K562 (cell line): ENCODE results near the gene MPHOSPH9. TPM values are rescaled to one million over a fixed set of nuclear protein-coding genes. Genes with fewer than 3 reads are reported as not detected.

ENCODE experiments used
- CBX1 ChIP-seq: sonication (generic); IDR thresholded peaks from 2 replicates; pipeline ENCODE4 v1.6.1; 2016; ENCODE audit warnings: antibody characterized with exemption, low read depth, mild to moderate bottlenecking
- CCNT2 ChIP-seq: IDR thresholded peaks from 2 replicates; pipeline ENCODE4 v1.6.1; 2011; ENCODE audit warnings: borderline replicate concordance, low read depth, mild to moderate bottlenecking, moderate library complexity, mixed read lengths, low read length; ENCODE audit not compliant: insufficient read length; ENCODE audit errors: extremely low read depth
- CEBPB ChIP-seq: fragments of 450-650 bp; IDR thresholded peaks from 2 replicates; pipeline ENCODE4 v1.6.1; 2016; ENCODE audit warnings: missing genetic modification characterization, missing compliant biosample characterization
- GABPA ChIP-seq: fragments of 200-800 bp; sonication (Bioruptor generic); conservative IDR thresholded peaks from 2 replicates; pipeline ENCODE4 v1.6.1; 2016; ENCODE audit warnings: low read depth, missing genetic modification characterization, missing compliant biosample characterization
- HNRNPK ChIP-seq: fragments of 200-400 bp; formaldehyde crosslinking; IDR thresholded peaks from one replicate; pipeline ENCODE4 v1.6.1; 2018; ENCODE audit warnings: mild to moderate bottlenecking, low read depth, low read length; ENCODE audit not compliant: poor library complexity, severe bottlenecking
- NFATC3 ChIP-seq: fragments of 450-650 bp; IDR thresholded peaks from 2 replicates; pipeline ENCODE4 v1.6.1; 2017; ENCODE audit warnings: mild to moderate bottlenecking
- PHB ChIP-seq: fragments of 250-450 bp; sonication (Bioruptor Pico); IDR thresholded peaks from 2 replicates; pipeline ENCODE4 v1.5.0; 2021
- RBBP5 ChIP-seq: fragments of 200-600 bp; sonication (generic); IDR thresholded peaks from 2 replicates; pipeline ENCODE4 v1.6.1; 2012; ENCODE audit warnings: borderline replicate concordance, mild to moderate bottlenecking, low read length, control low read depth, inconsistent platforms; ENCODE audit not compliant: insufficient read depth, poor library complexity, severe bottlenecking
- RFX7 ChIP-seq: fragments of 250-450 bp; sonication (Bioruptor Pico); IDR thresholded peaks from 2 replicates; pipeline ENCODE4 v1.5.1; 2021; ENCODE audit warnings: mild to moderate bottlenecking
- TSC22D4 ChIP-seq: fragments of 450-650 bp; IDR thresholded peaks from 2 replicates; pipeline ENCODE4 v1.6.1; 2016; ENCODE audit warnings: missing genetic modification characterization, missing biosample characterization, control low read depth
- ZFX ChIP-seq: sonication (generic); formaldehyde crosslinking; IDR thresholded peaks from 2 replicates; pipeline ENCODE4 v1.8.0; 2022; ENCODE audit warnings: mild to moderate bottlenecking, missing genetic modification reagents, moderate library complexity
- ZNF146 ChIP-seq: IDR thresholded peaks from one replicate; pipeline ENCODE4 v1.6.1; 2018; ENCODE audit warnings: missing compliant biosample characterization; ENCODE audit not compliant: unreplicated experiment
- ZNF384 ChIP-seq: IDR thresholded peaks from 2 replicates; pipeline ENCODE4 v1.6.1; 2012; ENCODE audit warnings: low read depth, low read length, improper control_type of control experiment
- ZNF431 ChIP-seq: sonication (generic); formaldehyde crosslinking; IDR thresholded peaks from 2 replicates; pipeline ENCODE4 v1.8.0; 2022; ENCODE audit warnings: mild to moderate bottlenecking, missing genetic modification reagents
- ZNF551 ChIP-seq: fragments of 250-450 bp; sonication (Bioruptor Pico); IDR thresholded peaks from 2 replicates; pipeline ENCODE4 v1.5.0; 2021; ENCODE audit warnings: mild to moderate bottlenecking, moderate library complexity
- ZNF57 ChIP-seq: fragments of 450-650 bp; formaldehyde crosslinking; IDR thresholded peaks from 2 replicates; pipeline ENCODE4 v1.4.0; 2020; ENCODE audit warnings: mild to moderate bottlenecking, moderate library complexity
- ZNF586 ChIP-seq: fragments of 450-650 bp; formaldehyde crosslinking; conservative IDR thresholded peaks from 2 replicates; pipeline ENCODE4 v1.4.0; 2020; ENCODE audit warnings: mild to moderate bottlenecking, moderate library complexity
- ZNF717 ChIP-seq: fragments of 250-450 bp; sonication (Bioruptor Pico); IDR thresholded peaks from 2 replicates; pipeline ENCODE4 v1.5.0; 2021
- polyA plus RNA-seq, 8 experiments: library from polyadenylated mRNA; depleted of rRNA in 4 of 8; stranded (reverse) in 5 of 8; unstranded in 3 of 8; fragments of >200 nt; fragmentation: Nextera tagmentation in 2 of 8; fragmentation: Illumina TruSeq in 1 of 8; extraction: Ambion mirVana in 2 of 8; extraction: Trizol in 1 of 8; gene quantifications; 2 replicates each; pipeline versions ENCODE4 v1.2.1 to v1.2.3, GENCODE V29; 2011 to 2014; ENCODE audit warnings: inconsistent platforms in 1 of 8, missing spikeins in 1 of 8
- total RNA-seq, 7 experiments: library from RNA; depleted of rRNA in 6 of 7; stranded (reverse); fragments of >200 nt in 6 of 7; fragmentation: Illumina TruSeq in 2 of 7; extraction: Trizol in 2 of 7; gene quantifications; 2 replicates each; pipeline versions ENCODE4 v1.2.1 to v1.2.3, GENCODE V29; 2011 to 2021; ENCODE audit warnings: low replicate concordance in 1 of 7
- TF ChIP-seq, protein P1 (sequence below): fragments of 250-450 bp; sonication (Bioruptor Pico); IDR thresholded peaks from 2 replicates; pipeline ENCODE4 v1.5.0; 2020; ENCODE audit warnings: mild to moderate bottlenecking
- TF ChIP-seq, protein P2 (sequence below): fragments of 250-450 bp; sonication (Bioruptor Pico); IDR thresholded peaks from 2 replicates; pipeline ENCODE4 v1.9.0; 2021; ENCODE audit warnings: mild to moderate bottlenecking
- TF ChIP-seq, protein P3 (sequence below): fragments of 200-800 bp; sonication (Bioruptor generic); IDR thresholded peaks from 2 replicates; pipeline ENCODE4 v1.6.1; 2016; ENCODE audit warnings: missing genetic modification characterization, missing compliant biosample characterization
- TF ChIP-seq, protein P4 (sequence below): sonication (generic); formaldehyde crosslinking; IDR thresholded peaks from 2 replicates; pipeline ENCODE4 v1.9.0; 2022; ENCODE audit warnings: mild to moderate bottlenecking, missing genetic modification reagents

Gene MPHOSPH9
- total and polyA plus RNA-seq, 9 of the 15 experiments (the other 6 are each of a cell fraction or from before 2014, with no cell fraction given) = 14.2 to 103 (median 54.5) TPM

DNA sequence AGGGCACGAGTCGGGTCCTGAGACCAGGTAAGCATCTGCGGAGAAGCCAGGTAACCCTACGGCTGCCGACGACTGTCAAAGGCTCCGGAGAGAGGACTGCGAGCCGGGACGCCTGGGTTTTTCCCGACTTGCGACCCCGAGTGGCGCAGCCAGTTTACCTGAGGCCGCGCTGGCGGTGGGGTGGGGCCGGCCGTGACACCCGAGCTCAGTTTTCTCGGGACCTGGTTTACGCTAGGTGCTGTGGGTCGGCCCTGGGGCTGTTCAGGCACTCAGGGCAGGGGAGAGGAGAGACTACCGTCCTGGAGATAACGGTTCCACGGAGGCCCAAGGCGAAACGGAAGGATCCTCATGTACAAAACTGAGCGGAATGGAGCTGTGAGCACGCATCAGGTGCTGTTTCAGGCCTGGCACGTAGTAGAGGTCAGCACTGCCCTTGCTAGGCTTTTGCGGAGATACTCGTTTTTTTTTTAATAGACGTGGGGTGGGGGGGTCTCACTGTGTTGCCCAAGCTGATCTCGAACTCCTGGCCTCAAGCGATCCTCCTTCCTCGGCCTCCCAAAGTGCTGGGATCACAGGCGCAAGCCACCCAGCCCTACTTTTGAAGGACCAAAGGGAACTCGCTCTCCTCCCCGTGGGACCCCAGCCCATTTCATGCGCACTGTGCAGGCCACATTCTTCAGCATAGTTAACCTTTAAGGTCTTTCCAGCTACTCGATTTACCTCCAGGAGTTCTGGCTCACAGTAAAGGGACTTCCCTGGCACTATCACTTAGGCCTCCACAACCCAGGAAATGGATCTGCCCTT, 766 bp upstream of the MPHOSPH9 start (continued):
- TF ChIP-seq CEBPB (tag) (no peak), ZNF717 (CRISPR knock-in tag) (peak; percentile 43; the same call in 1 of the 2 replicates), CCNT2 (no peak), ZNF586 (CRISPR knock-in tag) (no peak), ZNF384 (no peak), NFATC3 (no peak), ZNF431 (no peak; the same call in 1 of the 2 replicates), ZFX (CRISPR knock-in tag) (peak; percentile 51; the same call in 1 of the 2 replicates), RFX7 (CRISPR knock-in tag) (no peak), ZNF57 (CRISPR knock-in tag) (no peak), HNRNPK (no peak), ZNF146 (CRISPR knock-in tag) (no peak), RBBP5 (peak; percentile 73), CBX1 (no peak), ZNF551 (no peak), TSC22D4 (tag) (no peak), PHB (CRISPR knock-in tag) (no peak), GABPA (no peak)
- TF ChIP-seq, protein P1, sequence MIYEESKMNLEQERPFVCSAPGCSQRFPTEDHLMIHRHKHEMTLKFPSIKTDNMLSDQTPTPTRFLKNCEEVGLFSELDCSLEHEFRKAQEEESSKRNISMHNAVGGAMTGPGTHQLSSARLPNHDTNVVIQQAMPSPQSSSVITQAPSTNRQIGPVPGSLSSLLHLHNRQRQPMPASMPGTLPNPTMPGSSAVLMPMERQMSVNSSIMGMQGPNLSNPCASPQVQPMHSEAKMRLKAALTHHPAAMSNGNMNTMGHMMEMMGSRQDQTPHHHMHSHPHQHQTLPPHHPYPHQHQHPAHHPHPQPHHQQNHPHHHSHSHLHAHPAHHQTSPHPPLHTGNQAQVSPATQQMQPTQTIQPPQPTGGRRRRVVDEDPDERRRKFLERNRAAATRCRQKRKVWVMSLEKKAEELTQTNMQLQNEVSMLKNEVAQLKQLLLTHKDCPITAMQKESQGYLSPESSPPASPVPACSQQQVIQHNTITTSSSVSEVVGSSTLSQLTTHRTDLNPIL (CRISPR knock-in tag) = no peak
- TF ChIP-seq, protein P2, sequence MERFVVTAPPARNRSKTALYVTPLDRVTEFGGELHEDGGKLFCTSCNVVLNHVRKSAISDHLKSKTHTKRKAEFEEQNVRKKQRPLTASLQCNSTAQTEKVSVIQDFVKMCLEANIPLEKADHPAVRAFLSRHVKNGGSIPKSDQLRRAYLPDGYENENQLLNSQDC (CRISPR knock-in tag) = no peak
- TF ChIP-seq, protein P3, sequence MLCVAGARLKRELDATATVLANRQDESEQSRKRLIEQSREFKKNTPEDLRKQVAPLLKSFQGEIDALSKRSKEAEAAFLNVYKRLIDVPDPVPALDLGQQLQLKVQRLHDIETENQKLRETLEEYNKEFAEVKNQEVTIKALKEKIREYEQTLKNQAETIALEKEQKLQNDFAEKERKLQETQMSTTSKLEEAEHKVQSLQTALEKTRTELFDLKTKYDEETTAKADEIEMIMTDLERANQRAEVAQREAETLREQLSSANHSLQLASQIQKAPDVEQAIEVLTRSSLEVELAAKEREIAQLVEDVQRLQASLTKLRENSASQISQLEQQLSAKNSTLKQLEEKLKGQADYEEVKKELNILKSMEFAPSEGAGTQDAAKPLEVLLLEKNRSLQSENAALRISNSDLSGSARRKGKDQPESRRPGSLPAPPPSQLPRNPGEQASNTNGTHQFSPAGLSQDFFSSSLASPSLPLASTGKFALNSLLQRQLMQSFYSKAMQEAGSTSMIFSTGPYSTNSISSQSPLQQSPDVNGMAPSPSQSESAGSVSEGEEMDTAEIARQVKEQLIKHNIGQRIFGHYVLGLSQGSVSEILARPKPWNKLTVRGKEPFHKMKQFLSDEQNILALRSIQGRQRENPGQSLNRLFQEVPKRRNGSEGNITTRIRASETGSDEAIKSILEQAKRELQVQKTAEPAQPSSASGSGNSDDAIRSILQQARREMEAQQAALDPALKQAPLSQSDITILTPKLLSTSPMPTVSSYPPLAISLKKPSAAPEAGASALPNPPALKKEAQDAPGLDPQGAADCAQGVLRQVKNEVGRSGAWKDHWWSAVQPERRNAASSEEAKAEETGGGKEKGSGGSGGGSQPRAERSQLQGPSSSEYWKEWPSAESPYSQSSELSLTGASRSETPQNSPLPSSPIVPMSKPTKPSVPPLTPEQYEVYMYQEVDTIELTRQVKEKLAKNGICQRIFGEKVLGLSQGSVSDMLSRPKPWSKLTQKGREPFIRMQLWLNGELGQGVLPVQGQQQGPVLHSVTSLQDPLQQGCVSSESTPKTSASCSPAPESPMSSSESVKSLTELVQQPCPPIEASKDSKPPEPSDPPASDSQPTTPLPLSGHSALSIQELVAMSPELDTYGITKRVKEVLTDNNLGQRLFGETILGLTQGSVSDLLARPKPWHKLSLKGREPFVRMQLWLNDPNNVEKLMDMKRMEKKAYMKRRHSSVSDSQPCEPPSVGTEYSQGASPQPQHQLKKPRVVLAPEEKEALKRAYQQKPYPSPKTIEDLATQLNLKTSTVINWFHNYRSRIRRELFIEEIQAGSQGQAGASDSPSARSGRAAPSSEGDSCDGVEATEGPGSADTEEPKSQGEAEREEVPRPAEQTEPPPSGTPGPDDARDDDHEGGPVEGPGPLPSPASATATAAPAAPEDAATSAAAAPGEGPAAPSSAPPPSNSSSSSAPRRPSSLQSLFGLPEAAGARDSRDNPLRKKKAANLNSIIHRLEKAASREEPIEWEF (CRISPR knock-in tag) = no peak
- TF ChIP-seq, protein P4, sequence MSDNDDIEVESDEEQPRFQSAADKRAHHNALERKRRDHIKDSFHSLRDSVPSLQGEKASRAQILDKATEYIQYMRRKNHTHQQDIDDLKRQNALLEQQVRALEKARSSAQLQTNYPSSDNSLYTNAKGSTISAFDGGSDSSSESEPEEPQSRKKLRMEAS (CRISPR knock-in tag) = no peak
